Activated CD4-positive, alpha-beta T cell treated with anti-CD3 and anti-CD28 coated beads, Interleukin-2, amount 10 ng/mL, durations not matched to agents 7 days and 5 days (primary cell): ENCODE measurements around the gene ATP5MG. TPM values are rescaled to one million over a fixed set of nuclear protein-coding genes. Genes with fewer than 3 reads are reported as not detected.
"Not testable (repeated sequence)": the region's sequence is repeated elsewhere in the genome, so short reads cannot be mapped to it uniquely, and the experiment has no call there.

Experiments used
- CTCF ChIA-PET: fragments of 350-600 bp; sonication (Branson Sonifier 250); formaldehyde crosslinking; loops from one replicate; lab custom pipeline; 2021; ENCODE audit warnings: antibody characterized with exemption; lab: Charles Lee
- POLR2A ChIA-PET: fragments of 350-600 bp; sonication (Branson Sonifier 250); formaldehyde crosslinking; loops from one replicate; lab custom pipeline; 2021; ENCODE audit warnings: antibody characterized with exemption; lab: Charles Lee
- DNase-seq: peaks from one replicate; pipeline ENCODE4 v3.0.0-alpha.2; 2020
- H3K27ac Mint-ChIP-seq: one replicate; pipeline ENCODE4 v1.8.0; 2021; ENCODE audit warnings: mild to moderate bottlenecking, moderate library complexity, mixed read lengths
- H3K27me3 Mint-ChIP-seq: one replicate; pipeline ENCODE4 v1.8.0; 2021; ENCODE audit warnings: mixed read lengths
- H3K36me3 Mint-ChIP-seq: one replicate; pipeline ENCODE4 v1.8.0; 2021; ENCODE audit warnings: low read depth, mixed read lengths
- H3K4me1 Mint-ChIP-seq: one replicate; pipeline ENCODE4 v1.8.0; 2021; ENCODE audit warnings: mixed read lengths
- H3K4me3 Mint-ChIP-seq: one replicate; pipeline ENCODE4 v1.8.0; 2021; ENCODE audit warnings: mild to moderate bottlenecking, moderate library complexity, mixed read lengths
- H3K9me3 Mint-ChIP-seq: one replicate; pipeline ENCODE4 v1.8.0; 2021; ENCODE audit warnings: mixed read lengths
- total RNA-seq, 2 experiments: library from RNA; stranded (reverse); gene quantifications; one replicate each; pipeline ENCODE4 v1.2.3, GENCODE V29; 2021

Gene ATP5MG
- total RNA-seq, 2 experiments from 2014 or later, result 195 to 272 TPM

- peaks cover 4% of the 10 kb centered on the region for H3K4me1 Mint-ChIP-seq
- CTCF ChIA-PET, result interaction anchor here (1.1 to 1.5 kb wide), 3 partner anchors 17 to 181 kb away, joined by 3 to 4 read pairs (median 3); no protein-coding TSS in a partner anchor
- no peaks in the 10 kb centered on the region for H3K27me3 Mint-ChIP-seq
- POLR2A ChIA-PET, result no interaction called here
- no peak overlapping the region for H3K27ac Mint-ChIP-seq
- H3K4me3 Mint-ChIP-seq, result no peak overlapping the region
- no peak for DNase-seq
- no peaks in the 10 kb centered on the region for H3K9me3 Mint-ChIP-seq
- peaks cover 61% of the 10 kb centered on the region for H3K36me3 Mint-ChIP-seq
These were observed 21.9 kb upstream of the ATP5MG start for GRCh38 chr11:118379497-118379896.

GRCh38 chr11:118380571-118380970 is 20.8 kb upstream of the ATP5MG start:
- Mint-ChIP-seq H3K36me3 (peaks cover 63% of the 10 kb centered on the region), H3K4me3 (no peak overlapping the region), H3K4me1 (peaks cover 4% of the 10 kb centered on the region), H3K27ac (no peak overlapping the region), H3K9me3 (no peaks in the 10 kb centered on the region), H3K27me3 (no peaks in the 10 kb centered on the region)
- ChIA-PET POLR2A (no interaction called here), CTCF (interaction anchor here (1.0 to 1.5 kb wide), 5 partner anchors 15 to 182 kb away, joined by 3 to 4 read pairs (median 3); no protein-coding TSS in a partner anchor)
- DNase-seq, result no peak

GRCh38 chr11:118382954-118383353 is 18.5 kb upstream of the ATP5MG start:
- no peak for DNase-seq
- H3K9me3 Mint-ChIP-seq, result no peaks in the 10 kb centered on the region
- peaks cover 68% of the 10 kb centered on the region for H3K36me3 Mint-ChIP-seq
- H3K4me3 Mint-ChIP-seq, result no peak overlapping the region
- CTCF ChIA-PET, result interaction anchor here (0.7 to 1.7 kb wide), 3 partner anchors 18 to 211 kb away, joined by 3 to 4 read pairs (median 3); no protein-coding TSS in a partner anchor
- H3K4me1 Mint-ChIP-seq, result no peaks in the 10 kb centered on the region
- H3K27ac Mint-ChIP-seq, result no peak overlapping the region
- H3K27me3 Mint-ChIP-seq, result no peaks in the 10 kb centered on the region
- POLR2A ChIA-PET, result no interaction called here

- Mint-ChIP-seq H3K4me3 (no peak overlapping the region), H3K27me3 (no peaks in the 10 kb centered on the region), H3K27ac (no peak overlapping the region), H3K9me3 (no peaks in the 10 kb centered on the region), H3K4me1 (no peaks in the 10 kb centered on the region), H3K36me3 (peaks cover 70% of the 10 kb centered on the region)
- ChIA-PET POLR2A (no interaction called here), CTCF (interaction anchor here (0.7 kb wide), 1 partner anchor 8 kb away, joined by 4 read pairs; no protein-coding TSS in a partner anchor)
- DNase-seq, result no peak
These were observed 17.7 kb upstream of the ATP5MG start for GRCh38 chr11:118383657-118384056.

GRCh38 chr11:118396097-118396501 is 5.3 kb upstream of the ATP5MG start:
- no peaks in the 10 kb centered on the region for H3K27me3 Mint-ChIP-seq
- H3K9me3 Mint-ChIP-seq, result no peaks in the 10 kb centered on the region
- CTCF ChIA-PET, result no interaction called here
- H3K4me1 Mint-ChIP-seq, result peaks cover 65% of the 10 kb centered on the region
- H3K36me3 Mint-ChIP-seq, result peaks cover 47% of the 10 kb centered on the region
- POLR2A ChIA-PET, result no interaction called here
- peak overlapping the region; percentile 31 for H3K4me3 Mint-ChIP-seq
- DNase-seq, result peak; percentile 49
- H3K27ac Mint-ChIP-seq, result peak overlapping the region; percentile 93

- peaks cover 46% of the 10 kb centered on the region for H3K36me3 Mint-ChIP-seq
These were observed 4.0 kb upstream of the ATP5MG start for GRCh38 chr11:118397448-118397847.

GRCh38 chr11:118398791-118399559 is 2.4 kb upstream of the ATP5MG start:
- Mint-ChIP-seq H3K36me3 (peaks cover 41% of the 10 kb centered on the region), H3K4me3 (peak overlapping the region; percentile 87), H3K27me3 (no peaks in the 10 kb centered on the region), H3K27ac (peak overlapping the region; percentile 99), H3K4me1 (peaks cover 69% of the 10 kb centered on the region), H3K9me3 (no peaks in the 10 kb centered on the region)
- POLR2A ChIA-PET, result interaction anchor here (0.6 to 0.9 kb wide), 2 partner anchors 36 to 871 kb away, joined by 3 to 6 read pairs; no protein-coding TSS in a partner anchor
- CTCF ChIA-PET, result interaction anchor here (0.6 to 1.1 kb wide), 3 partner anchors 17 to 111 kb away, joined by 3 to 4 read pairs (median 3); no protein-coding TSS in a partner anchor
- peak; percentile 84 for DNase-seq

More at GRCh38 chr11:118397448-118397847, 4.0 kb upstream of the ATP5MG start:
- ChIA-PET CTCF (interaction anchor here (0.6 to 1.8 kb wide), 3 partner anchors 11 to 832 kb away, joined by 3 to 5 read pairs (median 5); partner anchors contain the start of gene KMT2A), POLR2A (no interaction called here)
- H3K9me3 Mint-ChIP-seq, result no peaks in the 10 kb centered on the region
- no peak overlapping the region for H3K4me3 Mint-ChIP-seq
- H3K4me1 Mint-ChIP-seq, result peaks cover 65% of the 10 kb centered on the region
- no peak for DNase-seq
- no peaks in the 10 kb centered on the region for H3K27me3 Mint-ChIP-seq
- peak overlapping the region; percentile 7 for H3K27ac Mint-ChIP-seq

GRCh38 chr11:118401880-118402590 is 629 bp downstream of the ATP5MG start:
- H3K36me3 Mint-ChIP-seq, result peaks cover 39% of the 10 kb centered on the region
- POLR2A ChIA-PET, result interaction anchor here (0.6 to 0.8 kb wide), 3 partner anchors 34 to 168 kb away, joined by 3 to 4 read pairs (median 3); partner anchors contain the start of gene KMT2A
- H3K9me3 Mint-ChIP-seq, result no peaks in the 10 kb centered on the region
- DNase-seq, result no peak
- peaks cover 69% of the 10 kb centered on the region for H3K4me1 Mint-ChIP-seq
- no peaks in the 10 kb centered on the region for H3K27me3 Mint-ChIP-seq
- peak overlapping the region; percentile 87 for H3K4me3 Mint-ChIP-seq
- CTCF ChIA-PET, result interaction anchor here (0.8 to 1.8 kb wide), 4 partner anchors 11 to 86 kb away, joined by 3 to 11 read pairs (median 4); partner anchors contain the start of gene KMT2A
- peak overlapping the region; percentile 99 for H3K27ac Mint-ChIP-seq

- not testable (repeated sequence) for DNase-seq, H3K9me3 Mint-ChIP-seq
- peaks cover 38% of the 10 kb centered on the region for H3K36me3 Mint-ChIP-seq
These were observed 1.2 kb downstream of the ATP5MG start for GRCh38 chr11:118402594-118402993.

GRCh38 chr11:118406599-118407166 is 5.3 kb downstream of the ATP5MG start:
- Mint-ChIP-seq H3K4me1 (peaks cover 37% of the 10 kb centered on the region), H3K9me3 (no peaks in the 10 kb centered on the region), H3K27me3 (no peaks in the 10 kb centered on the region), H3K27ac (peak overlapping the region; percentile 36), H3K4me3 (no peak overlapping the region), H3K36me3 (peaks cover 48% of the 10 kb centered on the region)
- ChIA-PET POLR2A (interaction anchor here (0.7 kb wide), 1 partner anchor 29 kb away, joined by 3 read pairs; no protein-coding TSS in a partner anchor), CTCF (interaction anchor here (1.2 to 3.0 kb wide), 4 partner anchors 9 to 28 kb away, joined by 3 to 7 read pairs (median 4); no protein-coding TSS in a partner anchor)
- no peak for DNase-seq

More at GRCh38 chr11:118402594-118402993, 1.2 kb downstream of the ATP5MG start:
- H3K4me3 Mint-ChIP-seq, result peak overlapping the region; percentile 87
- H3K4me1 Mint-ChIP-seq, result peaks cover 65% of the 10 kb centered on the region
- ChIA-PET CTCF (interaction anchor here (0.6 to 1.8 kb wide), 6 partner anchors 11 to 86 kb away, joined by 3 to 11 read pairs (median 4); partner anchors contain the start of gene KMT2A), POLR2A (interaction anchor here (0.6 to 0.8 kb wide), 4 partner anchors 33 to 168 kb away, joined by 3 to 4 read pairs (median 3); partner anchors contain the start of gene KMT2A)
- H3K27me3 Mint-ChIP-seq, result not testable (repeated sequence)
- H3K27ac Mint-ChIP-seq, result peak overlapping the region; percentile 55

- Mint-ChIP-seq H3K27ac (peak overlapping the region; percentile 1), H3K4me3 (no peak overlapping the region), H3K4me1 (peaks cover 15% of the 10 kb centered on the region), H3K27me3 (no peaks in the 10 kb centered on the region), H3K36me3 (peaks cover 44% of the 10 kb centered on the region), H3K9me3 (no peaks in the 10 kb centered on the region)
- ChIA-PET POLR2A (no interaction called here), CTCF (interaction anchor here (0.6 to 0.9 kb wide), 3 partner anchors 35 to 644 kb away, joined by 3 read pairs; no protein-coding TSS in a partner anchor)
- no peak for DNase-seq
These were observed 8.8 kb downstream of the ATP5MG start for GRCh38 chr11:118410055-118410745.
